ENCODE results near the gene PTPRR. TPM values are rescaled to one million over a fixed set of nuclear protein-coding genes. Genes with fewer than 3 reads are reported as not detected.
"Not testable (repeated sequence)": the region's sequence is repeated elsewhere in the genome, so short reads cannot be mapped to it uniquely, and the experiment has no call there.

PTPRR gene
- polyA plus RNA-seq, 1 donor from 2014 or later, result not detected

DNA sequence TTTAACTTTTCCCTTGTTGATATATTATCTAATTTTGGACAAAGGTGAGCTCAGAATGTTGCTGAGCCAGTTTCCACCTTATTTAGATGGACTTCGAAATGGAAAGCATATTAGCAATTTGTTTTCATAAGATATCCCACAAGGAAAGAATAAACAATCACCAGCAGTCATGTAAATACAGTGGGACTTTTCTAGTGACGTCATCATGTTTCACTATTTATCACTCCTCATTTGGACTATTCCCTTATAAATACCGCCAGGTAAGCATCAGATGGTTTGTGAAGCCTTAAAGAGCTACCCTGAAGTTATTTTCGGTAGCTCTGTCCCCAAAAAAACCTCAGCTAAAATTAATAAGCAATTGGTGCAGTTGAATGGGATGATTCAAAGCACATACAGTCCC, 110.7 kb downstream of the PTPRR start:
- Mint-ChIP-seq H3K9me3 (peaks cover 0 to 9% (median 5%) of the 10 kb centered on the region in 3 donors), H3K27ac (no peak overlapping the region), H3K36me3 (no peaks in the 10 kb centered on the region), H3K4me1 (no peaks in the 10 kb centered on the region), H3K27me3 (no peaks in the 10 kb centered on the region), H3K4me3 (no peak overlapping the region)

DNA sequence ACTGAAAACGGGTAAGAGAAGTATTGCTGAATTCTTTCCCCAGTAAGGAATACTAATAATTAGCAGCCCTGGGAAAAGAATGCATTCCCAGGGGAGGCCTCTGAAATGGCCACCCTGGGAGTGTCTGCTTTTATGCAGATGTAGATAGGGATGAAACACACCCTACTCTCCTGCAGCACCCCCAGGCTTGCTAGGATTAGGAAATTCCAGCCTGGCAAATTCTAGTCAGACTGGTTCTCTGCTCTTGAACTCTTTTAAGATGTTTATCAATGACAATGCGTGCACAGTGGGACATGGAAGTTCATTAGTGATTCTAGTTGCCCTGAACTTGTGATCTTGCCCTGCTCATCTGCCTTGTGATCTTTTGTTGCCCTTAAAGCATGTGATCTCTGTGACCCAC, 112.5 kb downstream of the PTPRR start:
- H3K4me1 Mint-ChIP-seq, H3K27ac Mint-ChIP-seq, H3K36me3 Mint-ChIP-seq, H3K27me3 Mint-ChIP-seq, H3K4me3 Mint-ChIP-seq, H3K9me3 Mint-ChIP-seq: not testable (repeated sequence)

DNA sequence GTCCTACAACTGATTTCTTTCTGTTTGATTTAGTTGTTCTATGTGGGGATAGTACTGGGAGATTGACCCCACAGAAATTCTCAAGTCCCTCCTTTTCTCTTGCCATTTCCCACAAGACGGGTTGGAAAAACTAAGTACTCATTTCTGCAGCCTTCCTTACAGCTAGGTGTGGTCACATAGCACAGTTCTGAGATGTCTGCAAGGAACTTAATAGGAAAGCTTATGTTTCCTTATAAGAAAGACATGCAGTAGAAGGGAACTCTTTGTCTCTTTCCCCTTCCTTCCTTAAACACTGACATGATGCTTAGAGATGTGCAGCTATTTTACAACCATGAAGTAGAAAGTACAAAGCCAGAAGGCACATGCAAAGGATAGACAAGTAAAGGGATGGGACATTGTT, 113.7 kb downstream of the PTPRR start:
- Mint-ChIP-seq H3K4me1 (no peaks in the 10 kb centered on the region), H3K36me3 (no peaks in the 10 kb centered on the region), H3K9me3 (peaks cover 0 to 6% (median 3%) of the 10 kb centered on the region in 3 donors), H3K4me3 (no peak overlapping the region), H3K27me3 (no peaks in the 10 kb centered on the region), H3K27ac (no peak overlapping the region)

DNA sequence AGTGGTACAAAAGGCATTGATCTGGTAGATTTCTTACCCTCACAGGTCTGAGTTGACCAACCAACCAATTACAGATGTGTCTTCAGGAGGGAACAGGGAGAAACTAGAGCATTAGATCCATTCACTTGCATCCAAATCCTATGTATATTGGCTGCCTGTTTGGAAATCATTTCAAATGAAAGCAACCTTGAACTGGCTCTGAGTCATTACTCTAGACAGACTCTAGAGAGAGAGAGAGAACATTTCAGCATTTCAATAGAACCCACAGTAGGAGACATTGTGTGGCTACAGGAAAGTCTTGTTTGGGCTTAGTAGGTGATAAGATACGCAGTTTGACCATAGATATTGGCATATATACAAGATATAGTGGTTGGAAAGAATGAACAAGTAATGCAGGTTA, 114.5 kb downstream of the PTPRR start:
- no peaks in the 10 kb centered on the region for H3K27me3 Mint-ChIP-seq

DNA sequence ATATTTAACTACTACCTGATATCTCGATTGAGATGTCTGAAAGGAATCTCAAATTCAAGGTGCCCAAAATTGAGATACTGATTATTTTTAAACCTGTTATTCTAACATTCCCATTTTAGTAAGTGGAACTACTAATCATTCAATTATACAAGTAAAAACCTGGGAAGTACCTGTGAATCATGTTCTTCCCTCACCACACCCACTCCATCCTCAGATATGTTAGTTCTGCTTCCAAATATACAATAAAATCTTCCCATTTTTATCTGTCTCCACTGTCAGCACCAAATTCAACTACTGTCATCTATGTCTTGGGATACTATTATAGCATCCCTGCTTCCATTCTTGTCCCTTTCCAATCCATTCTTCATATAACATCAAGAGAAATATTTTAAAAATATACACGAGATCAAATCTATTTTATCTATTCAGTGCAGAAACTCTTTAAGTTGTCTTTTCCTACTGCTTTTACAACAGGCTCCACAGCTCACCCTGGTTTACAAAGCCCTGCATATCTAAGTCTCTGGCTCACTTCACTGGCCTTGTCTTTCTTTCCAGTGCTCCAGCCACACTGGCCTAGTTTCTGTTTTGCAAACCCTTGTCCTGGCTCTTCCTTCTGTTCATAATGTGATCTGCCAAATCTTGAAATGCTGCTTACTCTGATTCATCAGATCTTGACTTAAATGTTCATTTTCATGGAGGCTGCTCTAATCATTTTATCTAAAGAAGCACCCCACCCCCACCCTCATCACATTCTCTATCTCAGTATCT, 122.3 kb downstream of the PTPRR start:
- H3K9me3 Mint-ChIP-seq, result peaks cover 0 to 4% (median 0%) of the 10 kb centered on the region in 3 donors
- H3K4me1 Mint-ChIP-seq, result no peaks in the 10 kb centered on the region
- no peak overlapping the region for H3K4me3 Mint-ChIP-seq
- H3K36me3 Mint-ChIP-seq, result no peaks in the 10 kb centered on the region
- peaks cover 2% of the 10 kb centered on the region for H3K27me3 Mint-ChIP-seq
- no peak overlapping the region for H3K27ac Mint-ChIP-seq

More for the DNA sequence above, 114.5 kb downstream of the PTPRR start:
- H3K36me3 Mint-ChIP-seq, result no peaks in the 10 kb centered on the region
- H3K4me1 Mint-ChIP-seq, result no peaks in the 10 kb centered on the region
- no peak overlapping the region for H3K27ac Mint-ChIP-seq
- H3K9me3 Mint-ChIP-seq, result peaks cover 0 to 6% (median 3%) of the 10 kb centered on the region in 3 donors
- H3K4me3 Mint-ChIP-seq, result no peak overlapping the region

DNA sequence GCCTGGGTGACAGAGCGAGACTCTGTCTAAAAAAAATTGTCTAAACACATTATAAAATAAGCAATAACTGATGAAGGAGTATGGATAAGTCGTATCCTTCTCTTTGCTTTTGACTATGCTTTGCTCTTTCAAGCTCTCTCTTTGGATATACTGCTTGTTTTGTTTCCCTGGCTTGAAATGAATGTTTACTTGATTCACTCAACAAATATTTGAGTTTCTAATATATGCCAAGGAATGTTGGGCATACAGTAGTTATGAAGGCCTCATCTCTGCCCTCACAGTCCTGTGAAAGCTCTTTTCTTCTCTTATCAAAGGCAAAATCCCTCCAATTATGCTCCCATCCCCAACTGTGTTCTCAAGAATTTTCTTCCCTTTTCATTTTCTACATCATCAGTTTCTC, 123.5 kb downstream of the PTPRR start:
- Mint-ChIP-seq H3K9me3 (peaks cover 0 to 4% (median 0%) of the 10 kb centered on the region in 3 donors), H3K4me3 (no peak overlapping the region), H3K36me3 (no peaks in the 10 kb centered on the region), H3K27ac (no peak overlapping the region), H3K4me1 (no peaks in the 10 kb centered on the region), H3K27me3 (peaks cover 2% of the 10 kb centered on the region)

DNA sequence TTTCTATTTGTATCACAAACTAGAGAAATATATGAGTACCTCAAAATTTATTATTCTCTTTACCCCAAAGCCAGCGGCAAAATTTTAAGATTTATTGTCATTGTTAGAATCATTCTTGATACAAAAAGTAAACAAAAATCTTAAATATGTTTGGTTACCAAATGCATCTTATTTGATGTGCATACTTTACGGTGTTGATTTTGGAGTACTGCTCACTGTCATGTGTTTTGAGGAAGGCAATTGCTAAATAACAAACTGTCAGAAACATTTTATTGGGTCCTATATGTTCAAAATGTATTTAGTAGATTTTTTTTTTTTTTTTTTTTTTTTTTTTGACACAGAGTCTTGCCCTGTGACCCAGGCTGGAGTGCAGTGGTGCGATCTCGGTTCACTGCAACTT, 124.9 kb downstream of the PTPRR start:
- H3K27ac Mint-ChIP-seq, result no peak overlapping the region
- H3K4me1 Mint-ChIP-seq, result no peaks in the 10 kb centered on the region
- peaks cover 0 to 4% (median 0%) of the 10 kb centered on the region in 3 donors for H3K9me3 Mint-ChIP-seq
- H3K27me3 Mint-ChIP-seq, result peaks cover 2% of the 10 kb centered on the region
- H3K36me3 Mint-ChIP-seq, result no peaks in the 10 kb centered on the region
- no peak overlapping the region for H3K4me3 Mint-ChIP-seq

DNA sequence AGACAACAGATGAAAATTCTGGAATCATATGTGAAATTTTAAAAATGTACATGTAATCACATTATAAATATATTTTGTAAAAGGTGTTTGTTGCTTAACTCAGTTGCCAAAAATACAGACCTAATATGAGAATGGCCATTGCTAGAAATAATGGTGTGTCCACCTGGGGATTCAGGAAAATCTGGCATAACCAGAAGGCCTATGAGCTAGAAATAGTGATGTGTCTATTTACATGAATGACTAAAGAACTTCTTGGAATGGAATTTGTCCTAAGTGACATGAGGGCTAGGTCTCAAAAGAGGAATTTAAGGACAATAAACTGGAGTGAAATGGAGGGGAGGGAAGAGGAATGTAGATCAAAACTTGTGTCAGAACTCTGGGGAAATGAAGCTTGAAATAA, 126.4 kb downstream of the PTPRR start:
- Mint-ChIP-seq H3K4me1 (no peaks in the 10 kb centered on the region), H3K4me3 (no peak overlapping the region), H3K36me3 (no peaks in the 10 kb centered on the region), H3K27ac (no peak overlapping the region), H3K27me3 (no peaks in the 10 kb centered on the region), H3K9me3 (peaks cover 0 to 4% (median 0%) of the 10 kb centered on the region in 3 donors)

DNA sequence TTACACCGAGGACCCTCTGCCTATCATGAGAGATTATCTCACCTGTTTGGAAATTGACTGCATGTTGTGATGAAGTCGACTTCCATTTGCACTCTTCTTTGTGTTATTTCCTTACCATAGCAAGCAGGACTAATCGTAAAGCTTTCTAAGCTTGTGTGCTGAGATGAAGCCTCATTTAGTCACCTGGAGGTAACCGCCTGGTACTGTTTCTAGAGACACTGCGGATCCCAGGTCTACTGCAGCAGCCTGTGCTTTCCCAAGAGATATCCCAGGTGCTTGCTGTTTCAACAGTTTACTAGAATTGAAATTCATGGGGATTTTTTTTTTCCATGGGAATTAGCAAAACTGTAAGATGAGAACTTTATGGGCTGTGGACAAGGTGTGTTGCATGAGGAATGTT, 131.8 kb downstream of the PTPRR start:
- Mint-ChIP-seq H3K4me1 (no peaks in the 10 kb centered on the region), H3K27me3 (peaks cover 1% of the 10 kb centered on the region), H3K27ac (no peak overlapping the region), H3K36me3 (peaks cover 2% of the 10 kb centered on the region), H3K9me3 (no peaks in the 10 kb centered on the region), H3K4me3 (no peak overlapping the region)

DNA sequence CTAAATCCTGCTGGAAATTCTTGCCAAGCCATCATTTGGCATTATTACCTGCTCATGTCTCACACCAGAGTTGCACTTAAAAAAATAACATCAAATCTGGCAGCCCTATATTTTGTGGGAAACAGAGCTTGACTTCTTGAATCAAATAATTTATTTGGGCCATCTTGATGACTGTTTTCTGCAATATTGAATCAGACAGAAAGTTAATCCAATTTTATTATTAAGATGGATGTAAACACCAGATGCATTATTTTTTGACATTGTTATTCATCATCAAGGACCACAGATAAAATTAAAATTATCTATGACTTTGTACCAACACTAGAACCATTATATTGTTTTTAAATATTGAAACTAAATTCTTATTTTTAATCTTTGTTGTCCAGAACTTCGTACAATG, 132.9 kb downstream of the PTPRR start:
- Mint-ChIP-seq H3K4me1 (no peaks in the 10 kb centered on the region), H3K4me3 (no peak overlapping the region), H3K27ac (no peak overlapping the region), H3K27me3 (peaks cover 1% of the 10 kb centered on the region), H3K9me3 (no peaks in the 10 kb centered on the region), H3K36me3 (peaks cover 2% of the 10 kb centered on the region)

DNA sequence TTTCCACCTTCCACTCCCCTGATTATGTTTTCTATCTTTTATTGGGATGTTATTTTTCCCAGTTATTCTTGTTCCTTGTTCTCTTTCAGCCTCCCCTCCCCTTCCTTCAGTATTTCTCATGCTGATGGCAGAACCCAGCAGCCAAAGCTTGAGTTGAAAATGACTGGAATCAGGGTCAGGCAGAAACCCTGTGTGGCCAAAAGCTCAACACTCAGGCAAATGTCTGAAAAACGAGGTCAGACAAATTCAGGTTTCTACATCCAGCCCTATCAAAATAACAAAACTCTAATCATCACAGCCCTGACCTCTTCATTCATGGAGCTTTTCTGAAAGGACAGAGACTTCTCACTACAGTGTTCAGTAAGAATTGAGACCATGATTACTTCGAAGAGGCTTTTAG, 134.6 kb downstream of the PTPRR start:
- peaks cover 1% of the 10 kb centered on the region for H3K27me3 Mint-ChIP-seq

DNA sequence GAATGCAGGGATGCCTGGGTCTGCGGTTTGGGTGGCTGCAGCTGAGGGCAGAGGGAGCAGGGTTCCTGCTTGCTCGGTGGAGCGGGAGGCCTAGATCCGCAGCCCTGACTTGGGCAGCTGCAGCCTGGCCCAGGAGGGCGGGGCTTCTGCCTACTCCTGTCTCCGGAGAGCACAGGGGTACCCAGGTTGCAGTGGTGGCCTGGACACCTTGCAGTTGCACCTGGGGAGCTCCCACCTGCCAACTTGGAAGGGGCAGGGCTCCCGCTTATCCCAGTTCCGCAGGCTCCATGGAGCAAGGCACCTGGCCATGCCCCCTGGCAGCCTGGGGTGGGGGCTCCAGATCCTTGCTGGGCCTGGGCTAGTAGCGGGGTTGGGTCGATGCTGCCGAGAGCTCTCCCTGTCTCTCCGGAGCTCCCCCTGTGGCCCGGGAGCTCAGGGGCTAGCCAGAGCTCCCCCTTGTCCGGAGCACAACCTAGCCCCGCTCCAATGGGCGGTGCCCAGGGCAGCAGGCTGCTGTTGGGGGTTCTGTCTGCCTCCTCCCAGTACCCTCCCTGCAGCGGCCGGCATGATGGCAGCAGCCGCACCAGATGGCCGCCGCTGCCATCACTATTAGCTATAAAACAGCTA, 136.4 kb downstream of the PTPRR start:
- Mint-ChIP-seq H3K27me3 (peaks cover 1% of the 10 kb centered on the region), H3K4me1 (no peaks in the 10 kb centered on the region), H3K4me3 (no peak overlapping the region), H3K27ac (no peak overlapping the region), H3K36me3 (peaks cover 2% of the 10 kb centered on the region), H3K9me3 (no peaks in the 10 kb centered on the region)

More for the DNA sequence above, 134.6 kb downstream of the PTPRR start:
- no peak overlapping the region for H3K27ac Mint-ChIP-seq
- peaks cover 2% of the 10 kb centered on the region for H3K36me3 Mint-ChIP-seq
- no peaks in the 10 kb centered on the region for H3K4me1 Mint-ChIP-seq
- H3K4me3 Mint-ChIP-seq, result no peak overlapping the region
- no peaks in the 10 kb centered on the region for H3K9me3 Mint-ChIP-seq

DNA sequence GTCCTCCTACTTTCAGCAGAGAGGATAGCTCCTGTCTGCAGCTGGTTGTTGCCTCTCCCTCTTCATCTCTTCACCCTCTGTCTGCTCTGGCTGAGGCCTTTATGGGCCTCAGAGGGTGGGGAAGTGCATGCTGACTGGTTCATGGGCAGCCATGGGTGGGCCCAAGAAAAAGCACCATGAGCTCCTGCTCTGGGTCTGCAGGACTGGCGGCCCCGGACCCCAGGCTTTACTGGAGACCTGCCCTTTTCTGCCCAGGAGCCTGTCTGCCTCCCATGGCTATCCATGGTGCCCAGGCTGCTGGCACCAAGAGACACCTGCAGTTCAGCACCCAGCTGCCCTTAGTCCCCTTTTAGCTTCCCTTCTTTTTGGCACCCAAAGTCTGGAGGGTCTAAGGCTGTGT, 137.1 kb downstream of the PTPRR start:
- Mint-ChIP-seq H3K27ac (no peak overlapping the region), H3K36me3 (peaks cover 2% of the 10 kb centered on the region), H3K9me3 (no peaks in the 10 kb centered on the region), H3K27me3 (no peaks in the 10 kb centered on the region), H3K4me3 (no peak overlapping the region), H3K4me1 (no peaks in the 10 kb centered on the region)

DNA sequence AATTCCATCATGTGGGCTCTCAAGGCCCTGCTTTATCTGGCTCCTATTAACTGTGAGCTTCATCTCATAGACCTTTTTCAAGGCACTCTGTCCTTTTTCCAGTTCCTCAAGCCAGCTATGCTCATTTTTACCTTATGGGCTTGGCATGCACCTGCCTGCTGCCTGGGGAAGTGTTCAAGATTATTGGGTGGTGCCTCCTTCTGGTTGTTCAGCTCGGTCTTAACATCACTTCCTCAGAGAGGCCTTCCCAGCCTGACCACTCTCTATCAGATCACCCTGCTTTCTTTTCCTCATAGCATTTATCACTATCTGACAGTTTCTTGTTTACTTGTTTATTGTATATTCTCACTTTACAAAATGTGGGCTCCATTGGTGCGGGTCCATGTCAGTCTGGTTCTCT, 141.3 kb downstream of the PTPRR start:
- Mint-ChIP-seq H3K27ac (no peak overlapping the region), H3K4me1 (no peaks in the 10 kb centered on the region), H3K9me3 (no peaks in the 10 kb centered on the region), H3K27me3 (no peaks in the 10 kb centered on the region), H3K36me3 (no peaks in the 10 kb centered on the region), H3K4me3 (no peak overlapping the region)

DNA sequence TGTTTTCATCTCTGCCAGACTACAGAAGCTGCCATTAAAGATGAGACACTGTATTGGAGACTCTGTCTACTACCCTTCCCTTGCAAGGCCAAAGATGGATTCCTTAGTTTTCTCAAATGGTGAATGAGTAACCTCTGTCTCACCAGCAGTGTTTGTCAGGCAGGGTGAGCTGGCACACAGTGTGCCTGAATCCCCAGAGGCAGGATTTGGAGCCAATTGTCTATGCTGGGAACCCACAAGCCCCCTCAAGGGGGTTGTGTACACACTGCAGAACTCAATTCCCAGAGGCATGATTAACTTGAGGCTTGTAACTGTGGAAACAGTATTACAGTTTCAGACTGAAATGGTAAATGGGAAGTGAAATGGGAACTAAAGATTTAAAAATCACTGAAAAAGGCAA, 146.5 kb downstream of the PTPRR start:
- Mint-ChIP-seq H3K4me1 (no peaks in the 10 kb centered on the region), H3K9me3 (no peaks in the 10 kb centered on the region), H3K36me3 (no peaks in the 10 kb centered on the region)

DNA sequence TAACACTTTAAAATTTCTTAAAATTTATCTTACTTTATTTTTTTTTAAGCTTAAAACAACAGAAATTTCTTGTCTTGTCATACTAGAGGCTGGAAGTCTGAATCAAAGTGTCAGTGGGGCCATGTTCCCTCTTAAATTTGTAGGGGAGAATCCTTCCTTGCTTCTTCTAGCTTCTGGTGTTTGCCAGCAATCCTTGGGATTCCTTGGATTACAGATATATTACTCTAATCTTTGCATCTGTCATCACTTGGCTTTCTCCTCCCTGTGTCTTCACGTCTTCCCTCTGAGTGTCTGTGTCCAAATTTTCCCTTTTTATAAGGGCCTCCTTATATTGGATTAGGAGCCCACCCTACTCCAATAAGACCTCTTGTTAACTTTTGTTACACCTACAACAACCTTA, 147.7 kb downstream of the PTPRR start:
- no peaks in the 10 kb centered on the region for H3K4me1 Mint-ChIP-seq
- H3K4me3 Mint-ChIP-seq, result no peak overlapping the region
- H3K27me3 Mint-ChIP-seq, result no peaks in the 10 kb centered on the region
- no peak overlapping the region for H3K27ac Mint-ChIP-seq
- H3K36me3 Mint-ChIP-seq, result no peaks in the 10 kb centered on the region
- no peaks in the 10 kb centered on the region for H3K9me3 Mint-ChIP-seq

More for the DNA sequence above, 146.5 kb downstream of the PTPRR start:
- Mint-ChIP-seq H3K27ac (no peak overlapping the region), H3K27me3 (no peaks in the 10 kb centered on the region), H3K4me3 (no peak overlapping the region)

All from IgD-negative memory B cell (primary cell).